ENCODE data around the gene PTAR1. TPM values are rescaled to one million over a fixed set of nuclear protein-coding genes. Genes with fewer than 3 reads are reported as not detected.
"Not testable (repeated sequence)": the region's sequence is repeated elsewhere in the genome, so short reads cannot be mapped to it uniquely, and the experiment has no call there.

Gene PTAR1
- total RNA-seq, 2 donors from 2014 or later, result 35.8 to 41.9 TPM

- ATAC-seq (no peak), DNase-seq (no peak)
Measured at GRCh38 chr9:69785757-69786156, 25.9 kb upstream of the PTAR1 start.

GRCh38 chr9:69773258-69773657, 13.4 kb upstream of the PTAR1 start:
- 33 to 52% methylated on average over 1 of the region's 1 CpG for WGBS, 2 donors
- TF ChIP-seq POLR2A (IDR thresholded peaks at IDR 0.05), result no peak
- TF ChIP-seq, protein P1, sequence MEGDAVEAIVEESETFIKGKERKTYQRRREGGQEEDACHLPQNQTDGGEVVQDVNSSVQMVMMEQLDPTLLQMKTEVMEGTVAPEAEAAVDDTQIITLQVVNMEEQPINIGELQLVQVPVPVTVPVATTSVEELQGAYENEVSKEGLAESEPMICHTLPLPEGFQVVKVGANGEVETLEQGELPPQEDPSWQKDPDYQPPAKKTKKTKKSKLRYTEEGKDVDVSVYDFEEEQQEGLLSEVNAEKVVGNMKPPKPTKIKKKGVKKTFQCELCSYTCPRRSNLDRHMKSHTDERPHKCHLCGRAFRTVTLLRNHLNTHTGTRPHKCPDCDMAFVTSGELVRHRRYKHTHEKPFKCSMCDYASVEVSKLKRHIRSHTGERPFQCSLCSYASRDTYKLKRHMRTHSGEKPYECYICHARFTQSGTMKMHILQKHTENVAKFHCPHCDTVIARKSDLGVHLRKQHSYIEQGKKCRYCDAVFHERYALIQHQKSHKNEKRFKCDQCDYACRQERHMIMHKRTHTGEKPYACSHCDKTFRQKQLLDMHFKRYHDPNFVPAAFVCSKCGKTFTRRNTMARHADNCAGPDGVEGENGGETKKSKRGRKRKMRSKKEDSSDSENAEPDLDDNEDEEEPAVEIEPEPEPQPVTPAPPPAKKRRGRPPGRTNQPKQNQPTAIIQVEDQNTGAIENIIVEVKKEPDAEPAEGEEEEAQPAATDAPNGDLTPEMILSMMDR (IDR thresholded peaks at IDR 0.05), result no peak
- Histone ChIP-seq H3K27me3 (no peaks in the 10 kb centered on the region), H3K4me3 (no peak overlapping the region), H3K27ac (no peak overlapping the region), H3K4me1 (no peaks in the 10 kb centered on the region), H3K9me3 (no peaks in the 10 kb centered on the region), H3K36me3 (replicated peaks in 1 of 2; ENCODE audit: insufficient read depth in 1 of 2, low read depth in 2 of 2) (no peaks in the 10 kb centered on the region)
- intact Hi-C loops (cut with DNase I), result loop anchor here (5.0 kb wide), 1 partner anchor 76 kb away; no protein-coding TSS in a partner anchor
- ATAC-seq (no peak), DNase-seq (no peak)

More at GRCh38 chr9:69785757-69786156, 25.9 kb upstream of the PTAR1 start:
- Histone ChIP-seq H3K27me3 (peaks cover 0 to 4% of the 10 kb centered on the region in 2 donors), H3K27ac (no peak overlapping the region), H3K9me3 (no peaks in the 10 kb centered on the region), H3K4me1 (no peaks in the 10 kb centered on the region), H3K4me3 (no peak overlapping the region), H3K36me3 (replicated peaks in 1 of 2; ENCODE audit: insufficient read depth in 1 of 2, low read depth in 2 of 2) (no peaks in the 10 kb centered on the region)
- no peak for TF ChIP-seq POLR2A (IDR thresholded peaks at IDR 0.05)
- TF ChIP-seq, protein P1 (IDR thresholded peaks at IDR 0.05), result no peak
- intact Hi-C loops (cut with DNase I), result no loop called here

DNA sequence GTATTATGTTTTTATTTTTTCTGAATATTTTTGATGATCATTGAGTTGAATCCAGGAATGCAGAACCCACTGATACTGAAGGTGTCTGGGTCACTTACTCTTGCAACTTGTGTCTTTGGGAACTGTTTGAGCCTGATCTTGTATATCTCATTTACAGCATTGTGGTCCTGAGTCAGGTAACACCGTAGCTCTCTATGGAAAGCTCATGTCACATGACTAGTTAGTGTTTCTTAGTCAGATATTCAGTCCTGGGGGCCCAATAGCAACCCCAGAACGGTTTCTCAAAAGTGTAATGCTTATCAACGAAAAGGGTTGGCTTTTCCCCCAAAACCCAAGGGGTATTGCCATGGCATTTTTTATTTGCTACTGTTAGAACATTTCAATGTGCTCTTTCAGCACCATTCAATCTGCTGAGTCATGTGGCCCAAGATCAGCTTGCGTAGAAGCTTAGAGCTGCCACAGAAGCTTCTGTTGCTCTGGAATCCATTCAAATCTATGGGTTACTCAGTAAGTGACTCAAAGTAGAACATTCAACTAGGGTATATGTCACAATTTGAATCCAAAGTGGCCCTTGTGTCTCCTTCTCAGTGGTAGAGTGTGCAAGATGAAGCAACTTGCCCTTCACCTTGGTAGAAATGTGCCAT, 12.1 kb upstream of the PTAR1 start:
- intact Hi-C loops (cut with DNase I), result loop anchor here (5.0 kb wide), 1 partner anchor 75 kb away; no protein-coding TSS in a partner anchor
- WGBS, 2 donors, result 78 to 80% methylated on average over 4 of the region's 4 CpGs
- H3K27ac ChIP-seq, result no peak overlapping the region
- H3K4me3 ChIP-seq, result no peak overlapping the region
- no peaks in the 10 kb centered on the region for H3K27me3 ChIP-seq
- TF ChIP-seq POLR2A (IDR thresholded peaks at IDR 0.05), result no peak
- TF ChIP-seq, protein P1 (IDR thresholded peaks at IDR 0.05), result no peak
- ATAC-seq (no peak), DNase-seq (no peak)
- no peaks in the 10 kb centered on the region for H3K9me3 ChIP-seq
- H3K36me3 ChIP-seq (replicated peaks in 1 of 2; ENCODE audit: insufficient read depth in 1 of 2, low read depth in 2 of 2), result no peaks in the 10 kb centered on the region
- no peaks in the 10 kb centered on the region for H3K4me1 ChIP-seq

GRCh38 chr9:69768716-69769115, 8.9 kb upstream of the PTAR1 start:
- no peak overlapping the region for H3K4me3 ChIP-seq
- intact Hi-C loops (cut with DNase I), result no loop called here
- 73 to 85% methylated on average over 1 of the region's 1 CpG for WGBS, 2 donors
- H3K36me3 ChIP-seq (replicated peaks in 1 of 2; ENCODE audit: insufficient read depth in 1 of 2, low read depth in 2 of 2), result no peaks in the 10 kb centered on the region
- ATAC-seq (no peak), DNase-seq (no peak)
- no peaks in the 10 kb centered on the region for H3K4me1 ChIP-seq
- TF ChIP-seq POLR2A (IDR thresholded peaks at IDR 0.05), result no peak
- TF ChIP-seq, protein P1 (IDR thresholded peaks at IDR 0.05), result no peak
- H3K27me3 ChIP-seq, result no peaks in the 10 kb centered on the region
- no peak overlapping the region for H3K27ac ChIP-seq
- no peaks in the 10 kb centered on the region for H3K9me3 ChIP-seq

- H3K4me3 ChIP-seq, result no peak overlapping the region
- WGBS, 2 donors, result 50 to 62% methylated on average over 1 of the region's 1 CpG
- H3K4me1 ChIP-seq, result no peaks in the 10 kb centered on the region
- no peaks in the 10 kb centered on the region for H3K9me3 ChIP-seq
- intact Hi-C loops (cut with DNase I), result no loop called here
- TF ChIP-seq, protein P1 (IDR thresholded peaks at IDR 0.05), result no peak
- TF ChIP-seq POLR2A (IDR thresholded peaks at IDR 0.05), result no peak
- H3K27ac ChIP-seq, result no peak overlapping the region
- DNase-seq (no peak), ATAC-seq (no peak)
- no peaks in the 10 kb centered on the region for H3K36me3 ChIP-seq (replicated peaks in 1 of 2; ENCODE audit: insufficient read depth in 1 of 2, low read depth in 2 of 2)
- H3K27me3 ChIP-seq, result no peaks in the 10 kb centered on the region
Measured at GRCh38 chr9:69768101-69768500, 8.3 kb upstream of the PTAR1 start.

GRCh38 chr9:69763862-69764261, 4.1 kb upstream of the PTAR1 start:
- 37% methylated on average over 5 of the region's 5 CpGs for WGBS, 2 donors
- not testable (repeated sequence) for ATAC-seq

More at GRCh38 chr9:69763862-69764261, 4.1 kb upstream of the PTAR1 start:
- H3K4me3 ChIP-seq; H3K9me3 ChIP-seq; DNase-seq; intact Hi-C loops (cut with DNase I); H3K27me3 ChIP-seq; H3K27ac ChIP-seq; H3K4me1 ChIP-seq; H3K36me3 ChIP-seq (replicated peaks in 1 of 2; ENCODE audit: insufficient read depth in 1 of 2, low read depth in 2 of 2): not testable (repeated sequence)
